ENCODE data around the gene DNAJC3. TPM values are rescaled to one million over a fixed set of nuclear protein-coding genes. Genes with fewer than 3 reads are reported as not detected.

The DNAJC3 gene
- total and polyA plus RNA-seq, 2 of the 13 experiments (the other 11 are each of a cell fraction or from before 2014, with no cell fraction given) = 10.4 to 48.2 TPM

DNA sequence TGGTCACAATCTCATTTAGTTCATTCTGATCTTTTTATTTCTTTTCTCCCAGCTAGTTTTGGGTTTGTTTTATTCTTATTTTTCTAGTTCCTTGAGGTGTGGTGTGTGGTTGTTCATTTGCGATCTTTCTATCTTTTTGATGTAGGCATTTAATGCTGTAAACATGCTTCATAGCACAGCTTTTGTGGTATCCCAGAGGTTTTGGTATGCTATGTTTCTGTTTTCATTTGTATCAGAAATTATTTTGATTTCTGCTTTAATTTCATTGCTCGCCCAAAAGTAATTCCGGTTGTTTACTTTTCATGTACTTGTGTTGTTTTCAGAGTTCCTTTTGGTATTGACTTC lies 12.6 kb downstream of the DNAJC3 start:
- no peak overlapping the region for H3K4me2 ChIP-seq (ENCODE audit: low read depth, low read length)
- BruUV-seq (replicated peaks) = no TSS peak
- ATAC-seq (no peak), FAIRE-seq (no peak), DNase-seq (ENCODE audit: low spot score) (no peak)
- in situ Hi-C loops (cut with HindIII; ENCODE audit: extremely low pct_ligation_motif_present, low pct_unique_long_range_greater_than_20kb) (no loop called here), intact Hi-C loops (cut with micrococcal nuclease; ENCODE audit: unreplicated experiment) (no loop called here)
- no peak overlapping the region for H3K4me3 ChIP-seq (replicated peaks in 1 of 3; ENCODE audit: insufficient read depth in 1 of 3, low read depth in 2 of 3, low read length in 3 of 3)
- POLR2A ChIA-PET = no interaction called here
- peaks cover 25% of the 10 kb centered on the region for H3K4me1 ChIP-seq (ENCODE audit: insufficient read depth, low read length)
- no peaks in the 10 kb centered on the region for H3K9me3 ChIP-seq (ENCODE audit: low read length)
- H3K36me3 ChIP-seq (replicated peaks in 1 of 2; ENCODE audit: control insufficient read depth in 1 of 2, insufficient read depth in 2 of 2, low read length in 2 of 2) = 0 out of 5 replicates have a peak, but pooled peaks cover 0 to 1% of the 10 kb centered on the region in 2 experiments
- CTCF ChIA-PET (ENCODE audit: low intra/inter-chr PET ratio, low total read pairs) = no interaction called here
- H3K27me3 ChIP-seq (ENCODE audit: control insufficient read depth in 1 of 2, insufficient read depth in 2 of 2, low read length in 2 of 2) = no peaks in the 10 kb centered on the region
- TF ChIP-seq ZKSCAN5 (CRISPR knock-in tag; IDR thresholded peaks at IDR 0.05) (no peak), ZNF737 (CRISPR knock-in tag; IDR thresholded peaks at IDR 0.05; ENCODE audit: borderline replicate concordance) (no peak), SCMH1 (CRISPR knock-in tag; IDR thresholded peaks at IDR 0.05; ENCODE audit: borderline replicate concordance) (no peak), HMGXB4 (CRISPR knock-in tag; IDR thresholded peaks at IDR 0.05; ENCODE audit: borderline replicate concordance in 1 of 2, low read depth in 1 of 2) (no peak), ZNF816 (CRISPR knock-in tag; IDR thresholded peaks at IDR 0.05; ENCODE audit: borderline replicate concordance) (no peak), ZNF280B (CRISPR knock-in tag; IDR thresholded peaks at IDR 0.05; ENCODE audit: borderline replicate concordance) (no peak), PBX2 (CRISPR knock-in tag; IDR thresholded peaks at IDR 0.05) (no peak), ZNF678 (CRISPR knock-in tag; IDR thresholded peaks at IDR 0.05) (no peak), KDM2A (CRISPR knock-in tag; IDR thresholded peaks at IDR 0.05; ENCODE audit: borderline replicate concordance, low read depth) (no peak), ZNF282 (IDR thresholded peaks at IDR 0.05; ENCODE audit: partially characterized antibody) (no peak), RARA (CRISPR knock-in tag; IDR thresholded peaks at IDR 0.05) (no peak), HNF1A (IDR thresholded peaks at IDR 0.05; ENCODE audit: low read depth) (no peak), HNF1A (CRISPR knock-in tag; IDR thresholded peaks at IDR 0.05; ENCODE audit: borderline replicate concordance) (no peak)
- TF ChIP-seq, protein P1, sequence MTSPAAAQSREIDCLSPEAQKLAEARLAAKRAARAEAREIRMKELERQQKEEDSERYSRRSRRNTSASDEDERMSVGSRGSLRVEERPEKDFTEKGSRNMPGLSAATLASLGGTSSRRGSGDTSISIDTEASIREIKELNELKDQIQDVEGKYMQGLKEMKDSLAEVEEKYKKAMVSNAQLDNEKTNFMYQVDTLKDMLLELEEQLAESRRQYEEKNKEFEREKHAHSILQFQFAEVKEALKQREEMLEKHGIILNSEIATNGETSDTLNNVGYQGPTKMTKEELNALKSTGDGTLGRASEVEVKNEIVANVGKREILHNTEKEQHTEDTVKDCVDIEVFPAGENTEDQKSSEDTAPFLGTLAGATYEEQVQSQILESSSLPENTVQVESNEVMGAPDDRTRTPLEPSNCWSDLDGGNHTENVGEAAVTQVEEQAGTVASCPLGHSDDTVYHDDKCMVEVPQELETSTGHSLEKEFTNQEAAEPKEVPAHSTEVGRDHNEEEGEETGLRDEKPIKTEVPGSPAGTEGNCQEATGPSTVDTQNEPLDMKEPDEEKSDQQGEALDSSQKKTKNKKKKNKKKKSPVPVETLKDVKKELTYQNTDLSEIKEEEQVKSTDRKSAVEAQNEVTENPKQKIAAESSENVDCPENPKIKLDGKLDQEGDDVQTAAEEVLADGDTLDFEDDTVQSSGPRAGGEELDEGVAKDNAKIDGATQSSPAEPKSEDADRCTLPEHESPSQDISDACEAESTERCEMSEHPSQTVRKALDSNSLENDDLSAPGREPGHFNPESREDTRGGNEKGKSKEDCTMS (CRISPR knock-in tag; conservative IDR thresholded peaks at IDR 0.05) = no peak
- no peak overlapping the region for H3K27ac ChIP-seq (ENCODE audit: extremely low read length, insufficient read depth, low read length)
- peaks cover 2% of the 10 kb centered on the region for H4K20me1 ChIP-seq (ENCODE audit: insufficient read depth, low read length)
- H2AFZ ChIP-seq (ENCODE audit: low read length) = no peak overlapping the region
- 96% methylated on average over 3 of the region's 3 CpGs for WGBS (ENCODE audit: low lambda C conversion rate)
- no peak overlapping the region for H3K9ac ChIP-seq (ENCODE audit: insufficient read depth, low read depth, low read length)
- peaks cover 44% of the 10 kb centered on the region for H3K79me2 ChIP-seq (ENCODE audit: insufficient read depth, low read length)
